Gastroesophageal sphincter (tissue), 4 donors: Measurements from ENCODE around the gene SWSAP1. TPM values are rescaled to one million over a fixed set of nuclear protein-coding genes. Genes with fewer than 3 reads are reported as not detected.

ENCODE experiments used
- ATAC-seq: fragments of 150-250 bp; one replicate; pipeline ENCODE4 v1.9.1; 2016; ENCODE audit warnings: mild to moderate bottlenecking, moderate library complexity
- H3K27ac ChIP-seq, 4 donors: fragments of 200-600 bp; sonication (generic) in 3 of 4; 1 replicate in 3 of 4; 2 replicates in 1 of 4; pipeline ENCODE4 v1.5.1; 2016 to 2019
- H3K27me3 ChIP-seq: fragments of 200-600 bp; sonication (generic); one replicate; pipeline ENCODE4 v1.5.1; 2019
- H3K36me3 ChIP-seq, 2 donors: fragments of 200-600 bp; sonication (generic); one replicate each; pipeline ENCODE4 v1.5.1; 2019; ENCODE audit warnings: control low read depth in 1 of 2
- H3K4me1 ChIP-seq, 3 donors: fragments of 200-600 bp; sonication (generic); 1 replicate in 2 of 3; 2 replicates in 1 of 3; pipeline ENCODE4 v1.5.1; 2016 to 2019; ENCODE audit warnings: control low read depth in 2 of 3
- H3K4me3 ChIP-seq, 2 donors: fragments of 200-600 bp; sonication (generic); one replicate each; pipeline ENCODE4 v1.5.1; 2019; ENCODE audit warnings: mild to moderate bottlenecking in 1 of 2, moderate library complexity in 1 of 2
- H3K9me3 ChIP-seq, 3 donors: fragments of 200-600 bp; sonication (generic); one replicate each; pipeline ENCODE4 v1.5.1; 2017 to 2019; ENCODE audit warnings: control low read depth in 2 of 3
- EP300 ChIP-seq: sonication (generic); formaldehyde crosslinking; IDR thresholded peaks from one replicate; pipeline ENCODE4 v1.6.1; 2017; ENCODE audit warnings: antibody characterized with exemption, mild to moderate bottlenecking
- POLR2A ChIP-seq, 2 donors: fragments of 450-650 bp; IDR thresholded peaks; one replicate each; pipeline ENCODE4 v1.6.1; 2017; ENCODE audit warnings: antibody characterized with exemption in 2 of 2, mild to moderate bottlenecking in 2 of 2, moderate library complexity in 1 of 2
- POLR2AphosphoS5 ChIP-seq: sonication (generic); formaldehyde crosslinking; IDR thresholded peaks from one replicate; pipeline ENCODE4 v1.6.1; 2017; ENCODE audit warnings: antibody characterized with exemption
- WGBS, 2 donors: methylation state at CpG; one replicate each; pipeline ENCODE4 v1.1.5; 2018; ENCODE audit warnings: low coverage in 1 of 2; 5-methylcytosine and 5-hydroxymethylcytosine counted together
- total RNA-seq, 4 donors: library from RNA; depleted of rRNA; stranded (reverse); fragments of >200 nt; gene quantifications; one replicate each; pipeline ENCODE4 v1.1.0, GENCODE V29; 2016
- TF ChIP-seq, protein P1 (sequence below), 4 experiments: fragments of 200-600 bp in 2 of 4; fragments of 450-650 bp in 2 of 4; sonication (generic) in 1 of 4; IDR thresholded peaks; one replicate each; pipeline ENCODE4 v1.5.1; 2017 to 2019; ENCODE audit warnings: antibody characterized with exemption in 4 of 4, mild to moderate bottlenecking in 2 of 4, moderate library complexity in 2 of 4

SWSAP1 gene
- total RNA-seq, 4 donors from 2014 or later: 0.62 to 2.6 (median 1.0) TPM

DNA sequence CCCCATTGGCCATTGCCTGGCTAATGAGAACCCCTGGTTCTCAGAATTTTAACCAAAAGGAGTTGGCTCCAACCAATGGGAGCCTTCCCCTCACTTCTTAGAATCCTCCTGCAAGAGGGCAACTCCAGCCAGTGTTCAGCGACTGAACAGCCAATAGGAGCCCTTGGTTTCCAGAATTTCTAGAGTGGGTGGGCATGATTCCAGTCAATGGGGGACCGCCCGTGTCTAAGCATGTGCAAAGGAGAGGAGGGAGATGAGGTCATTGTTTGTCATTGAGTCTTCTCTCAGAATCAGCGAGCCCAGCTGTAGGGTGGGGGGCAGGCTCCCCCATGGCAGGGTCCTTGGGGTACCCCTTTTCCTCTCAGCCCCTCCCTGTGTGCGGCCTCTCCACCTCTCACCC lies 9.5 kb upstream of the SWSAP1 start:
- Histone ChIP-seq H3K36me3 (peaks cover 0 to 87% of the 10 kb centered on the region in 2 donors), H3K27ac (peak overlapping the region in 1 of 4 donors; percentile 18), H3K4me1 (peaks cover 0 to 5% (median 0%) of the 10 kb centered on the region in 3 donors), H3K4me3 (no peak overlapping the region), H3K9me3 (no peaks in the 10 kb centered on the region), H3K27me3 (no peaks in the 10 kb centered on the region)
- TF ChIP-seq, protein P1, sequence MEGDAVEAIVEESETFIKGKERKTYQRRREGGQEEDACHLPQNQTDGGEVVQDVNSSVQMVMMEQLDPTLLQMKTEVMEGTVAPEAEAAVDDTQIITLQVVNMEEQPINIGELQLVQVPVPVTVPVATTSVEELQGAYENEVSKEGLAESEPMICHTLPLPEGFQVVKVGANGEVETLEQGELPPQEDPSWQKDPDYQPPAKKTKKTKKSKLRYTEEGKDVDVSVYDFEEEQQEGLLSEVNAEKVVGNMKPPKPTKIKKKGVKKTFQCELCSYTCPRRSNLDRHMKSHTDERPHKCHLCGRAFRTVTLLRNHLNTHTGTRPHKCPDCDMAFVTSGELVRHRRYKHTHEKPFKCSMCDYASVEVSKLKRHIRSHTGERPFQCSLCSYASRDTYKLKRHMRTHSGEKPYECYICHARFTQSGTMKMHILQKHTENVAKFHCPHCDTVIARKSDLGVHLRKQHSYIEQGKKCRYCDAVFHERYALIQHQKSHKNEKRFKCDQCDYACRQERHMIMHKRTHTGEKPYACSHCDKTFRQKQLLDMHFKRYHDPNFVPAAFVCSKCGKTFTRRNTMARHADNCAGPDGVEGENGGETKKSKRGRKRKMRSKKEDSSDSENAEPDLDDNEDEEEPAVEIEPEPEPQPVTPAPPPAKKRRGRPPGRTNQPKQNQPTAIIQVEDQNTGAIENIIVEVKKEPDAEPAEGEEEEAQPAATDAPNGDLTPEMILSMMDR (IDR thresholded peaks at IDR 0.05): no peak
- TF ChIP-seq EP300 (no peak), POLR2AphosphoS5 (no peak), POLR2A (IDR thresholded peaks at IDR 0.05) (no peak)
- ATAC-seq: no peak
- WGBS, 2 donors: 75% methylated on average over 2 of the region's 5 CpGs; no CpG with 5 or more reads in 1 of the 2 donors

DNA sequence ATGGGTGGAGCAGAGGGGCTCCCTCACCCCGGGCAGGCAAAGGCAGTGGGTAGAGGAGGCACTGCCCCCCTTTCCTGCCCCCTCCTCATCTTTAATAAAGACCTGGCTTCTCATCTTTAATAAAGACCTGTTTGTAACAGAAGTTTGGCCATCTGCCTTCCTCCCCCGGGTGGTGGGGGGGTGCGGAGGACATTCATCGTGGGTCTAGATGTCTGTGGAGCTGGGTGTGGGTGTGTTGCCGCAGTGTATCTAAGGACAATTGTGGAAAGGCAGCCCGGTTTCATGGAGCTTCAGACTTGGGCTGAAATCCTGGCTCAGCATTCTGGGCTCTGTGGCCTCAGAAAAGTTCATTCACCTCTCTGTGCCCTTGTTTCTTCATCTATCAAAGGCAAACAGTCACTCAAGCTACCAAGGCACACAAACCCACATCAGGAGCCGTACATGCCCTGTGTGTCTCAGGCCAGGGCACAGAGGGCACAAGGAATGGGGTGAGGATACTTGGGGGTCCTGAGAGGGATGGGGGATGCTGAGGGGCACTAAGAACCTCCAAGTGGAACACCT lies 8.8 kb upstream of the SWSAP1 start:
- Histone ChIP-seq H3K4me3 (no peak overlapping the region), H3K4me1 (peaks cover 0 to 5% (median 0%) of the 10 kb centered on the region in 3 donors), H3K27ac (peak overlapping the region in 1 of 4 donors; percentile 18), H3K9me3 (no peaks in the 10 kb centered on the region), H3K27me3 (no peaks in the 10 kb centered on the region), H3K36me3 (peaks cover 0 to 80% of the 10 kb centered on the region in 2 donors)
- ATAC-seq: no peak
- WGBS, 2 donors: 71% methylated on average over 1 of the region's 7 CpGs; no CpG with 5 or more reads in 1 of the 2 donors
- TF ChIP-seq EP300: no peak
- TF ChIP-seq POLR2A (IDR thresholded peaks at IDR 0.05): no peak
- TF ChIP-seq, protein P1 (IDR thresholded peaks at IDR 0.05): no peak

DNA sequence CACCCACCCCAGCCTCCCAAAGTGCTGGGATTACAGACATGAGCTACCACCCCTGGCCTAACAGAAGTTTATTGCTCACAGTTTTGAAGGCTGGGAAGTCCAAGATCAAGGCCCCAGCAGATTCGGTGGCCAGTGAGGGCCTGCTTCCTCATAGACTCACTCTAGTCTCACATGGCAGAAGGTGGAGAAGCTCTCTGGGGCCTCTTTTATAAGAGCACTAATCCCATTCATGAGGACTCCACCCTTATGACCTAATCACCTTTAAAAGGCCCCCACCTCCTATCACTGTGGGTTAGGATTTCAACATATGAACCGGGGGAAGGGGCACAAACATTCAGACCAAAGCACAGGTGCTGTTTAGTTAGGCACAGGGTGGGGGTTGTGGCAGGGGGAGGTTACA lies 6.9 kb upstream of the SWSAP1 start:
- Histone ChIP-seq H3K9me3 (no peaks in the 10 kb centered on the region), H3K27ac (no peak overlapping the region), H3K4me3 (no peak overlapping the region), H3K27me3 (no peaks in the 10 kb centered on the region), H3K4me1 (peaks cover 0 to 5% (median 0%) of the 10 kb centered on the region in 3 donors), H3K36me3 (peaks cover 0 to 69% of the 10 kb centered on the region in 2 donors)
- TF ChIP-seq, protein P1 (IDR thresholded peaks at IDR 0.05): no peak
- TF ChIP-seq POLR2AphosphoS5: no peak
- TF ChIP-seq POLR2A (IDR thresholded peaks at IDR 0.05): no peak
- TF ChIP-seq EP300: no peak
- no peak for ATAC-seq
- no CpG with 5 or more reads among the region's 2 CpGs for WGBS, 2 donors

DNA sequence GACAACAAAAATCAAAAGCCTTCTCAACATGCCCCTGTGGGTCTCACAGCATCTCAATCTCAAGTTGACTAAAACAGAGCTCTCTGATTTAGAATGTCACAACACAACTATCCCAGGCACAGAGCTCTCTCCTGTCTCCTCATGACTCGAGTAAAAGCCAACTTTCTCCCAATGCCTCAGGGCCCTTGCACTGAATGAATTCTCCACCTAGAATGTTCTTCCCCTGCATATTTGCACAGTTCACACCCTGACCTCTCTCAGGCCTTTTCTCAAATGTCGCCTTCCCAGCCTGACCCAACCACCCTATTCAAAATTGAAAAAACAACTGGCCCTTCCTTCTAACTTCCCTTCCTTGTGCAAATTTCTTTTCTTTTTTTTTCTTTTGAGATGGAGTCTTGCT lies 3.7 kb upstream of the SWSAP1 start:
- ATAC-seq: no peak
- no peak overlapping the region for H3K4me3 ChIP-seq
- 66 to 92% methylated on average over 2 of the region's 2 CpGs for WGBS, 2 donors

More for the DNA sequence above, 3.7 kb upstream of the SWSAP1 start:
- no peaks in the 10 kb centered on the region for H3K27me3 ChIP-seq
- H3K27ac ChIP-seq: no peak overlapping the region
- no peak for TF ChIP-seq EP300
- TF ChIP-seq, protein P1 (IDR thresholded peaks at IDR 0.05): no peak
- no peak for TF ChIP-seq POLR2AphosphoS5
- TF ChIP-seq POLR2A (IDR thresholded peaks at IDR 0.05): no peak
- peaks cover 0 to 17% (median 9%) of the 10 kb centered on the region in 3 donors for H3K4me1 ChIP-seq
- H3K9me3 ChIP-seq: no peaks in the 10 kb centered on the region
- peaks cover 0 to 37% of the 10 kb centered on the region in 2 donors for H3K36me3 ChIP-seq
